Measurements from ENCODE around the gene CHCHD6. TPM values are rescaled to one million over a fixed set of nuclear protein-coding genes. Genes with fewer than 3 reads are reported as not detected.
A peak's percentile ranks its signal among the peaks of the same experiment; 100 is the strongest.

CHCHD6 gene
- total and polyA plus RNA-seq, 4 donors = 22.5 to 70.2 (median 49.7) TPM

DNA sequence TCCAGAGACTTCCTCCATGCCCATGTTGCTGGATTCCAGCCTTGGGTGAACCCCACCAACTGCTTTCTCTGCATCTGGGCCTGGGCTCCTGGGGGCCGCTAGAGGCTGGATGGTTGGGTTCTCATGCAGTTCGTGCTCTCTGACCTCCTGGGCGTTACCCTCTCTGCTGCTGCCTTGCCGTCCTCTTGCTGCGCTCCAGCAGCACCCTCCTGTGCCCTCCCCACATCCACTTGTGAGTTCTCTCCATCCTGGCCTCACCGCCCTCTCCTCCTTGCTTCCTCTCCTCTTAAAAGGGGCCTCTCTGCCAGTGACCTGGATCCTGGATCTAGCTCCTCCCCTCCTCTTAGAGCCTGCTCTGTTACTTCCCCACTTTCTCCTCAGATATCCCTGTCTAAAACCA is 43.7 kb downstream of the CHCHD6 start:
- Histone ChIP-seq H3K4me3 (ENCODE audit: low read depth, low read length) (no peak overlapping the region), H3K36me3 (ENCODE audit: control insufficient read depth, insufficient read depth, low read length) (peaks cover 3% of the 10 kb centered on the region), H3K27ac (ENCODE audit: low read depth, low read length) (no peak overlapping the region), H3K27me3 (ENCODE audit: control insufficient read depth, insufficient read depth, low read length) (no peaks in the 10 kb centered on the region), H3K9me3 (ENCODE audit: control insufficient read depth, insufficient read depth, low read length) (no peaks in the 10 kb centered on the region), H3K4me1 (ENCODE audit: control insufficient read depth, insufficient read depth, low read length) (peaks cover 28% of the 10 kb centered on the region)
- WGBS (ENCODE audit: insufficient coverage) = 93% methylated on average over 6 of the region's 6 CpGs
- no peak for DNase-seq (ENCODE audit: low read depth in 4 of 6, low spot score in 6 of 6)

- Histone ChIP-seq H3K4me3 (ENCODE audit: low read depth, low read length) (no peak overlapping the region), H3K27me3 (ENCODE audit: control insufficient read depth, insufficient read depth, low read length) (no peaks in the 10 kb centered on the region), H3K27ac (ENCODE audit: low read depth, low read length) (no peak overlapping the region), H3K36me3 (ENCODE audit: control insufficient read depth, insufficient read depth, low read length) (peaks cover 3% of the 10 kb centered on the region), H3K9me3 (ENCODE audit: control insufficient read depth, insufficient read depth, low read length) (no peaks in the 10 kb centered on the region), H3K4me1 (ENCODE audit: control insufficient read depth, insufficient read depth, low read length) (peaks cover 28% of the 10 kb centered on the region)
- DNase-seq (ENCODE audit: low read depth in 4 of 6, low spot score in 6 of 6) = no peak
- 79% methylated on average over 5 of the region's 5 CpGs for WGBS (ENCODE audit: insufficient coverage)
These were observed 44.9 kb downstream of the CHCHD6 start for GRCh38 chr3:126748701-126749546.

DNA sequence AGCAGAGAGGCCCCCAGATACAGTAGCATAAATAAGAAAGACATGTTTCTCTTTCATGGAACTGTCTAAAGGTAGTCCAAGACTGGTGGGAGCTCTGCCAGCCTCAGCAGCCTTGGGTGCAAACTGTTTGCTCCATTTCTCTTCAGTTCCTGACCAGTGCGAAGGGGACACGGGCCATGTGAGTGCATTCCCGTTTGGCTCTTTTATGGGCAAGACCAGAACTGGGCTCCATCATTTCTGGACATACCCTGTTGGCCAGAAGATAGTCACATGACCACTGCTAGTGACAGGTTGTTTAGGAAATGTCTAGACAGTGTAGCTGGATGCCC is 45.5 kb downstream of the CHCHD6 start:
- Histone ChIP-seq H3K4me1 (ENCODE audit: control insufficient read depth, insufficient read depth, low read length) (peaks cover 28% of the 10 kb centered on the region), H3K9me3 (ENCODE audit: control insufficient read depth, insufficient read depth, low read length) (no peaks in the 10 kb centered on the region), H3K36me3 (ENCODE audit: control insufficient read depth, insufficient read depth, low read length) (peaks cover 3% of the 10 kb centered on the region), H3K27me3 (ENCODE audit: control insufficient read depth, insufficient read depth, low read length) (no peaks in the 10 kb centered on the region), H3K27ac (ENCODE audit: low read depth, low read length) (no peak overlapping the region), H3K4me3 (ENCODE audit: low read depth, low read length) (no peak overlapping the region)
- WGBS (ENCODE audit: insufficient coverage) = 88% methylated on average over 3 of the region's 3 CpGs
- DNase-seq (ENCODE audit: low read depth in 4 of 6, low spot score in 6 of 6) = no peak

- 95% methylated on average over 8 of the region's 8 CpGs for WGBS (ENCODE audit: insufficient coverage)
- no peak overlapping the region for H3K27ac ChIP-seq (ENCODE audit: low read depth, low read length)
- H3K4me3 ChIP-seq (ENCODE audit: low read depth, low read length) = no peak overlapping the region
- peaks cover 31% of the 10 kb centered on the region for H3K4me1 ChIP-seq (ENCODE audit: control insufficient read depth, insufficient read depth, low read length)
- no peaks in the 10 kb centered on the region for H3K27me3 ChIP-seq (ENCODE audit: control insufficient read depth, insufficient read depth, low read length)
- H3K9me3 ChIP-seq (ENCODE audit: control insufficient read depth, insufficient read depth, low read length) = no peaks in the 10 kb centered on the region
- no peak for DNase-seq (ENCODE audit: low read depth in 4 of 6, low spot score in 6 of 6)
- H3K36me3 ChIP-seq (ENCODE audit: control insufficient read depth, insufficient read depth, low read length) = peaks cover 3% of the 10 kb centered on the region
These were observed 46.1 kb downstream of the CHCHD6 start for GRCh38 chr3:126749931-126750755.

DNA sequence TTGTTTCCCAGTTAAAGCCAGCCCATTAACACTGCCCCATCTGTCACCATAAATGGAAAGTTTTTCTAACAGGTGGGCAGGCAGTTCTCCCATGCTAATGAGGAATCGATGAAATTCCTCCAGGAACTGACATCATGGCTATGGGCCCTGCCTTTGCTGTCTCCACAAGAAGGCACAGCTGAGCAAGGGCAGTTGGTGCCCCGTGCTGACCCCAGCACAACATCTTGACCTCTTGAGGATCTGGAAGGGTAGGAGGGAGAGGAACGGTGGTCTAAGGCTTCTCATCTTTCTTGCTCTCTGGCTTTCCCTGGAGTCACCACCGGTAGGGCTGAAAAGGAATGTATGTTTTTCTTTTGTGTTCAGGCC is 46.7 kb downstream of the CHCHD6 start:
- DNase-seq (ENCODE audit: low read depth in 4 of 6, low spot score in 6 of 6) = peak in 2 of 6 donors; percentile 10 to 56
- 70% methylated on average over 3 of the region's 4 CpGs for WGBS (ENCODE audit: insufficient coverage)

DNA sequence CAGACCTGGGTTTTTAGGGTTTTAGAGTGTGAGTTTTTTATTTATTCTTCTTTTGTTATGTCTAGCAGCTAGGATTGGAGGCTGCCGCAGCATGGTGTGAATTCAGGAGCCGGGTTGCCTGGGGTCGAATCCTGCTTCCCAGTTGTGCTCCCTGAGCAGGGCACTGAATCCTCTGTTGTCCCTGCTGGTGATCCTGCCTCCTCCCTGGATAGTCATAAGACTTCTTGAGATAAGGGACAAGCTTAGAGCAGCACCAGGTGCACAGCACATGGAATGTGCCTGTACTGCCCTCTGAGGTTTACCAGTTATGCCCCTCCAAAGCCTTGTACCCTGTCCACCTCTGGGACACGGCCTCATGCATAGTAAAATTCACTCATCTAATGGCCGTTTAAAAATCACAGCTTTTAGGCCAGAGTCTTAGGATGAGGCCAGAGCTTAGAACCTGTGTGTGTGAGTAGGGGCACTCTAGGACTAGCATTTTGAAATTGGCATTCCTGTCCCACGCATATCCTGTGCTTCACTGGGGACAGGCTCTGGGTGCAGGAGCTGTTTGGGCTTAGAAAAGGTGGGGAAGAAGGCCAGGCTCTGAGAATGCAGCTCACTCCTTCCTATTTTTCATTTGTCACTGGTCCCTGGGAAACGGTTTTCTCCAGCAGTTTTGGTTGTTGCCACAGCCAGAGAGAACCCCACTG is 47.7 kb downstream of the CHCHD6 start:
- no peak for DNase-seq (ENCODE audit: low read depth in 4 of 6, low spot score in 6 of 6)
- H3K4me1 ChIP-seq (ENCODE audit: control insufficient read depth, insufficient read depth, low read length) = peaks cover 18% of the 10 kb centered on the region
- H3K9me3 ChIP-seq (ENCODE audit: control insufficient read depth, insufficient read depth, low read length) = no peaks in the 10 kb centered on the region
- 47% methylated on average over 7 of the region's 7 CpGs for WGBS (ENCODE audit: insufficient coverage)
- no peaks in the 10 kb centered on the region for H3K27me3 ChIP-seq (ENCODE audit: control insufficient read depth, insufficient read depth, low read length)
- H3K27ac ChIP-seq (ENCODE audit: low read depth, low read length) = no peak overlapping the region
- H3K4me3 ChIP-seq (ENCODE audit: low read depth, low read length) = no peak overlapping the region
- H3K36me3 ChIP-seq (ENCODE audit: control insufficient read depth, insufficient read depth, low read length) = peaks cover 3% of the 10 kb centered on the region

More for the DNA sequence above, 46.7 kb downstream of the CHCHD6 start:
- Histone ChIP-seq H3K27me3 (ENCODE audit: control insufficient read depth, insufficient read depth, low read length) (no peaks in the 10 kb centered on the region), H3K27ac (ENCODE audit: low read depth, low read length) (no peak overlapping the region), H3K9me3 (ENCODE audit: control insufficient read depth, insufficient read depth, low read length) (no peaks in the 10 kb centered on the region), H3K4me3 (ENCODE audit: low read depth, low read length) (no peak overlapping the region), H3K36me3 (ENCODE audit: control insufficient read depth, insufficient read depth, low read length) (peaks cover 3% of the 10 kb centered on the region), H3K4me1 (ENCODE audit: control insufficient read depth, insufficient read depth, low read length) (peaks cover 28% of the 10 kb centered on the region)

DNA sequence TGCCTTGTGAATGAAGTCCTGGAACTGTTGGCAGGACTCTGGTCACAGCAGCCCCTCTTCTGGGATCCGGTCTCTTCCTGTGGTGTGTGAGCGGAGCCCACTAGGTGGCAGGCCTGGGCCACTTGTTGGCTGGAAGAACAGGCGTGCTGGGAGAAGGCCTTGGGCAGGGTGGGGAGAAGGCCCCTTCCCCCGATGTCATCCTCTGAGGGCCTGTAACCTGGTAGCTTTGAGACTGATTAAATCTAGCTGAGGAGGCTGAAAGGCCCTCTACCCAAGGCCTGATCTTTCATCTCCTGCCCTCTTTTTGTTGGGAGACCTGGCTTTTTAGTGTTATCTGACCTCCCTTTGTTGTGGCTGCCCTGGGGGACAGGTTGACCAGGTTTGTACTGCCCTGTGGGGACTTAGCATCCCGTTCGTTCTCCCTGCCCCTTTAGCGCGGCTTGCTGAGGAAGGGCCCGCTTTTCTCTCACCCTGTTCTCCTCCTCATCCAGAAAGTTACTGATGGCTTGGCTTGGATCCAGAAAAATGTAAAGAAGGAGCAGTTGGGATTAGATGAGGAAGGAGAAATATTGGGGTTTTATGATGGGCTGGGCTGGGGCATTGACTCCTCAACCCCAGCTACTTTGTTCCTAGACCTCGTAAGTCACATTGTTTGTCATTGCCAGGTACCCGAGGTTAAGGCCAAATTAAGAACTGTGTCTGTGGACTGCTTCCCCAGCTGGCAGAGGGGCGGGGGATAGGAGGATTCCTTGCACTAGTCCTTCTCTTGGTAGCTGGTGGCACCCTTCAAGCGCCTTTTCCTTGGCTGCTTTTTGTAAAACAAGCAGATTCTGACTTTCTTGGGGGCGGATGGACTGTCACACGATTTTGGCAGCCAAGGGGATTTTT is 48.5 kb downstream of the CHCHD6 start:
- 53% methylated on average over 10 of the region's 15 CpGs for WGBS (ENCODE audit: insufficient coverage)
- no peak overlapping the region for H3K27ac ChIP-seq (ENCODE audit: low read depth, low read length)

GRCh38 chr3:126753191-126754160 is 49.4 kb downstream of the CHCHD6 start:
- H3K36me3 ChIP-seq (ENCODE audit: control insufficient read depth, insufficient read depth, low read length) = peaks cover 3% of the 10 kb centered on the region
- H3K27ac ChIP-seq (ENCODE audit: low read depth, low read length) = no peak overlapping the region
- H3K4me3 ChIP-seq (ENCODE audit: low read depth, low read length) = no peak overlapping the region
- no peak for DNase-seq (ENCODE audit: low read depth in 4 of 6, low spot score in 6 of 6)
- H3K9me3 ChIP-seq (ENCODE audit: control insufficient read depth, insufficient read depth, low read length) = no peaks in the 10 kb centered on the region
- no peaks in the 10 kb centered on the region for H3K27me3 ChIP-seq (ENCODE audit: control insufficient read depth, insufficient read depth, low read length)
- peaks cover 16% of the 10 kb centered on the region for H3K4me1 ChIP-seq (ENCODE audit: control insufficient read depth, insufficient read depth, low read length)
- WGBS (ENCODE audit: insufficient coverage) = 91% methylated on average over 12 of the region's 14 CpGs

More for the DNA sequence above, 48.5 kb downstream of the CHCHD6 start:
- Histone ChIP-seq H3K4me3 (ENCODE audit: low read depth, low read length) (no peak overlapping the region), H3K4me1 (ENCODE audit: control insufficient read depth, insufficient read depth, low read length) (peaks cover 16% of the 10 kb centered on the region), H3K36me3 (ENCODE audit: control insufficient read depth, insufficient read depth, low read length) (peaks cover 3% of the 10 kb centered on the region), H3K9me3 (ENCODE audit: control insufficient read depth, insufficient read depth, low read length) (no peaks in the 10 kb centered on the region), H3K27me3 (ENCODE audit: control insufficient read depth, insufficient read depth, low read length) (no peaks in the 10 kb centered on the region)
- DNase-seq (ENCODE audit: low read depth in 4 of 6, low spot score in 6 of 6) = peak; percentile 53 to 94 (median 69)
